Astrocyte of the cerebellum (primary cell): ENCODE data around the gene INPP5K.
A peak's percentile ranks its signal among the peaks of the same experiment; 100 is the strongest.

Experiments
- DNase-seq: peaks from one replicate; pipeline ENCODE4 v3.0.0-alpha.2; 2011; ENCODE audit warnings: low read depth
- H3K4me3 ChIP-seq: 2 replicates; pipeline ENCODE4 v1.5.1; 2011; ENCODE audit warnings: mild to moderate bottlenecking, low read depth, low read length, moderate library complexity
- in situ Hi-C: cut with HindIII; loops from 2 replicates; pipeline ENCODE4 v1.10.0; 2017; ENCODE audit warnings: low sequenced_read_pairs
- TF ChIP-seq, protein P1 (sequence below): IDR thresholded peaks from 2 replicates; pipeline ENCODE4 v1.5.1; 2012; ENCODE audit warnings: low read length, low read depth, moderate library complexity, mild to moderate bottlenecking; ENCODE audit errors: missing control alignments

The INPP5K gene

DNA sequence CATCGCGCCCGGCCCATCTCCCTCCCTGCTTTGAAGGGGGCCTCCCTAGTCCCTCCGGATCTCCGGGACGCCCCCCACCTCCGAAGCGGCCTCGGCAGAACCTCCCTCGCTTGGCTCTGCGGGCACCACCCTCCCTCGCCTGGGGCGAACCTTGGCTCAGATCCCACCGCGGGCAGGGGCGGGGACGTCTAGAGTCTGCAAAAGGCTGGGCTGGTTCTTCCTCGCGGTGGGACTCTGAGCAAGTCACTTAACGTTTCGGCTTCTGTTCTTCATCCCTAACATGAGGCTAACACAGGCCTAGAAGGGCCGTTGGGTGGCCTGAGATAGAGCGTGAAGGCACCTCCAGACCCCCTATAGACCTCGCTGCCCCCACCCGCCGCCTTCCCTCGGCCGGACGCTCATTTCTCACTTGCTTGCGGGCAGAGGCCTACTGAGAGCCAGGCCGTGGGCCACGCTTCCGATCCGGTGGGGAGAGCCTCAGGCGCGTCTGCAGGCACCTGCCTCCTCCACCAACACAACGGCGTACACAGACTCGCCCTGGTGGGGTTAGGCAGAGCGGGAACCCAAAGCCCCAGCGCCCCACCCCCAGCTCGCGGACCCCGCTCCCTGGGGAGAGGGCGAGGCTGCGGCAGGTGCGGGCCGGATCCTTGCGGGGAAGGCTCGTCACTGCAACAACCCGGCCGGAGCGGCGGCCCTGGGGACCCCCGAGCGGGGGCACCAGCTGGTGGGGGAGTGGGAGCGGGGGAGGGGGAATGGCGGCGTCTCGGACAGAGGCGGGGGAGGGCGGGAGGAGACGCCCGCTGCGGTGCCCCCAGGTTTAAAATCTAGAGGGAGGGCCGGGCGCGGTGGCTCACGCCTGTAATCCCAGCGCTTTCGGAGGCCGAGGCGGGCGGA, 29.4 kb downstream of the INPP5K start:
- in situ Hi-C loops: no loop called here
- TF ChIP-seq, protein P1, sequence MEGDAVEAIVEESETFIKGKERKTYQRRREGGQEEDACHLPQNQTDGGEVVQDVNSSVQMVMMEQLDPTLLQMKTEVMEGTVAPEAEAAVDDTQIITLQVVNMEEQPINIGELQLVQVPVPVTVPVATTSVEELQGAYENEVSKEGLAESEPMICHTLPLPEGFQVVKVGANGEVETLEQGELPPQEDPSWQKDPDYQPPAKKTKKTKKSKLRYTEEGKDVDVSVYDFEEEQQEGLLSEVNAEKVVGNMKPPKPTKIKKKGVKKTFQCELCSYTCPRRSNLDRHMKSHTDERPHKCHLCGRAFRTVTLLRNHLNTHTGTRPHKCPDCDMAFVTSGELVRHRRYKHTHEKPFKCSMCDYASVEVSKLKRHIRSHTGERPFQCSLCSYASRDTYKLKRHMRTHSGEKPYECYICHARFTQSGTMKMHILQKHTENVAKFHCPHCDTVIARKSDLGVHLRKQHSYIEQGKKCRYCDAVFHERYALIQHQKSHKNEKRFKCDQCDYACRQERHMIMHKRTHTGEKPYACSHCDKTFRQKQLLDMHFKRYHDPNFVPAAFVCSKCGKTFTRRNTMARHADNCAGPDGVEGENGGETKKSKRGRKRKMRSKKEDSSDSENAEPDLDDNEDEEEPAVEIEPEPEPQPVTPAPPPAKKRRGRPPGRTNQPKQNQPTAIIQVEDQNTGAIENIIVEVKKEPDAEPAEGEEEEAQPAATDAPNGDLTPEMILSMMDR: no peak
- DNase-seq: no peak
- H3K4me3 ChIP-seq: no peak overlapping the region

DNA sequence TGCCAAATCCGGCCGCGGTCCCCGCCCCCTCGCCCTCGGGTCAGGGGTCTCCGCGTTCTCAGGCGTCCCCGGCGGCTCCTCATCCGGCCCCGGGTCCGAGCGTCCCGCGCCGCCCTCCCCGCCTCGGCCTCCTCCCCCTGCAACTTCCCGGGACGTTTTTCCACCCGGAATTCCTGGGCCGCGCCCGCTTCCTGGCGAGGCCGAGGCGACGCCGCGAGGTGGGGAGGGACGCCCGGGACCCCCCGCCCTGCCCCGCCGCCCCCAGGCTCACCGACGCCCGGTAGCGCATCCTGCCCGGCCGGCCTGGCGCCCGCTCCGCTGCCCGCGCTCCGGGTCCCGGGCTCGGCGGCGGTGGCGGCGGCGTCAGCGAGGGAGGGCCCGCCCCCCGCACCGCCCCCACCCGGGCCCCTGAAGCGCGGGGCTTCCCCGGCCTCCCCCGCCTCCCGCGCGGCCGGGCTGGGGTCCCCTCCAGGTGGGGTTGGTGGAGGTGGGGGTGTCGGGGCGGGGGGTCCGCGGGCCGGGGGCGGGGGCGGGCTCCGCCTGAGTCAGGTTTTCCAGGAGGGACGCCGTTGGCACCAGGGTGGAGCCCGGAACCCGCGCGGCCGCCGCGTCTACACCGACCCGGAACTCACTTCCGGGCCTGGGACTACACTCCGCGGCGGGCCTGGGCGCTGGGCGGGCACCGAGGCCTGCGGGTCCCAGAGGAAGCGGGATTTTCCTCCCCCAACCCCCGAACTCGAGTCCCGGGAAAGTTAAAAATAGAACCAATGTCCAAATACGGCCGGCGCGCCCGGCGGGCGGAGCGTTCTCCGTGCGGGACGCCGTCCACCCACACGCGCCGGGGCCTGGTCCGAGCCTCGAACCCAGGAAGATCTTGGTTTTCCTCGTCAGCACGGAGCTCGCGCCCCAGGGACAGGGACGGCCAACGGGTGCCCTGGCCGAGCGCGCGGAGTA, 30.7 kb downstream of the INPP5K start:
- TF ChIP-seq, protein P1: no peak
- DNase-seq: no peak
- H3K4me3 ChIP-seq: peak overlapping the region; percentile 62
- in situ Hi-C loops: no loop called here

DNA sequence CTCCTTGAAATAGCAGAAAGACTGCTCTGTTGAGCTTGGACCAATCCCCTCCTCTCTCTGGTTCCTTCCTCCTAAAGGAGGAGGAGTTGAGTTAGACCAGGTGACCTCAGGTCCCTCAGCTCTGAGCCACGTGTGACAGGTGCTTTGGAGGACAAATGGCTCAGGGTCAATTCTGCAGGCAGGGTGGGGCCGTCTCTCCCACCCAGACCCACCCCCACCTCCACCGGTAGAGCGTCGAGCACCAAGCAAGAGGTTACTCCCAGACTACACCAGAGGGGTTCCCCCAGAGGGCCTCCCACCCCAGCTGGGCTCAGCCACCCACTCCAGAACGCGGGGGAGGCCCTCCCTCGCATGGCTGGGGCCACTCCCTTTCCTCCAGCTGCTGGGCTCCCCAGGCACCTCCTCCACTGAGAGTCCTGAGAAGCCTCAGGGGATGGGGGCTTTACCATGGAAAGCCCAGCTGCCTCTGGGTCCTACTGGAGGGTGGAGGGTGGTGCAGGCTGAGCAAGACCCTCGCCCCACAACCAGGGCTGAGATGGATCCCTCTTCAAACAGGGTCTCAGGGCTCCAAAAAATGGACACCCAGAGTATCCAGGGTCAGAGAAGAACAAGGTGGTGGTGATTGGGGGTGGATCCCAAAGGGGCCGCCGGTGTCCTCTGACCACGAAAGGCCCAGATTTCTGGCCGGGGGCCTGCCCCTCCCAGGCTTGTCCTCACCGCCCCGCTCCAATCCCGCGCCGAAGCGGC, 31.6 kb downstream of the INPP5K start:
- no peak for DNase-seq
- H3K4me3 ChIP-seq: peak overlapping the region; percentile 62
- in situ Hi-C loops: no loop called here
- TF ChIP-seq, protein P1: peak; percentile 33

DNA sequence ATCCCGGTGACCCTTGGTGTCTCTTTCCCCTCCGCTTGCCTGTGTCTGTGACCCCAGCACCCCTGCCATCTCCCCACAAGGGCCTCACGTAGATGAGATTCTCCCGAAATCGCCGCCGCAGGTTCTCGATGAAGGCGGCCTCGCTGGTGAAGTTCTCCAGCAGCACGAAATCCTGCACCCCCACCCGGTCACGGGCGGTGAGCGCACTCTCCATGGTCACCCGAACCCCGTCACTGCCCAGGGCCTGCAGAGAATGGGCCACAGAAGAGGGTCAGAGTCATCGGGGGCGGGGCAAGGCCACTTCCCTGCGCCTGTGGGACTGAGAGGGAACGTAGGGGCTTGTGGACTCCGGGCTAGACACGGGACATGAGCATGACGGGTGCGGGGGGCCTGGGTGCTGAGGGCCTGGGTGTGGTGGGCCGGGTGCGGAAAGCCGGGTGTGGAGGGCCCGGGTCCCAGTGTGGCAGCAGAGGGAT, 32.3 kb downstream of the INPP5K start:
- TF ChIP-seq, protein P1: no peak
- no peak for DNase-seq
- H3K4me3 ChIP-seq: no peak overlapping the region
- in situ Hi-C loops: no loop called here

DNA sequence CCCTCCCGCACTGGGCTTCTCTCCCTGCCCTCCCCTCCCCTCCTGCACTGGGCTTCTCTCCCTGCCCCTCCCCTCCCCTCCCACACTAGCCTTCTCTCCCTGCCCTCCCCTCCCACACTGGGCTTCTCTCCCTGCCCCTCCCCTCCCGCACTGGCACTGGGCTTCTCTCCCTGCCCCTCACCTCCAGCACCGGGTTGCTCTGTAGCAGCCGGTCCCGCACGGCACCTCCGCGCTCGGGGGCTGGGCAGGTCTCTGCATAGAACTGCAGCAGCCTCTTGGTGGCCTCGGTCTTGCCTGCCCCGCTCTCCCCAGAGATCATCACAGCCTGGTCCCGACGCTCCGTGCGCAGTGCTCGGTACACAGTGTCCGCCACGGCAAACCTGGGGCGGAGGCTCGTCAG, 33.7 kb downstream of the INPP5K start:
- in situ Hi-C loops: no loop called here
- no peak overlapping the region for H3K4me3 ChIP-seq
- no peak for DNase-seq
- TF ChIP-seq, protein P1: no peak

DNA sequence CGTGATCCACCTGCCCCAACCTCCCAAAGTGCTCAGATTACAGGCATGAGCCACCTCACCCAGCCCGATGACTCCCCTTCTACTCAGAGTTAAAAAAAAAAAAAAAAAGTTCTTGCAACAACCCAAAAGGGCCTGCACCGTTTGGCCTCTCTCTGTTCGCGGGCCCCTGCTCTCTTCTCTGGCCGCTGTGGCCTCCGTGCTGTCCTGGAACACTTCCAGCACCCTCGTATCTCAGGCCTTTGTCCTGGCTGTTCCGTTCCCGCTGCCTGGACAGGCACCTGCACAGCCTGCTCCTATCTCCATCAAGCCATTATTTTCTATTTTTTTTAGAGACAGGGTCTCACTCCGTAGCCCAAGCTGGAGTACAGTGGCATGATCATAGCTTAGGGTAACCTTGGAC, 34.7 kb downstream of the INPP5K start:
- in situ Hi-C loops: no loop called here
- no peak for DNase-seq
- TF ChIP-seq, protein P1: no peak
- no peak overlapping the region for H3K4me3 ChIP-seq
